ENCODE measurements around the gene PTPN20. TPM values are rescaled to one million over a fixed set of nuclear protein-coding genes. Genes with fewer than 3 reads are reported as not detected.

PTPN20 gene
- total and polyA plus RNA-seq, 2 of the 4 experiments (the other 2 are of a cell fraction), result 0.14 TPM; not detected in 1

DNA sequence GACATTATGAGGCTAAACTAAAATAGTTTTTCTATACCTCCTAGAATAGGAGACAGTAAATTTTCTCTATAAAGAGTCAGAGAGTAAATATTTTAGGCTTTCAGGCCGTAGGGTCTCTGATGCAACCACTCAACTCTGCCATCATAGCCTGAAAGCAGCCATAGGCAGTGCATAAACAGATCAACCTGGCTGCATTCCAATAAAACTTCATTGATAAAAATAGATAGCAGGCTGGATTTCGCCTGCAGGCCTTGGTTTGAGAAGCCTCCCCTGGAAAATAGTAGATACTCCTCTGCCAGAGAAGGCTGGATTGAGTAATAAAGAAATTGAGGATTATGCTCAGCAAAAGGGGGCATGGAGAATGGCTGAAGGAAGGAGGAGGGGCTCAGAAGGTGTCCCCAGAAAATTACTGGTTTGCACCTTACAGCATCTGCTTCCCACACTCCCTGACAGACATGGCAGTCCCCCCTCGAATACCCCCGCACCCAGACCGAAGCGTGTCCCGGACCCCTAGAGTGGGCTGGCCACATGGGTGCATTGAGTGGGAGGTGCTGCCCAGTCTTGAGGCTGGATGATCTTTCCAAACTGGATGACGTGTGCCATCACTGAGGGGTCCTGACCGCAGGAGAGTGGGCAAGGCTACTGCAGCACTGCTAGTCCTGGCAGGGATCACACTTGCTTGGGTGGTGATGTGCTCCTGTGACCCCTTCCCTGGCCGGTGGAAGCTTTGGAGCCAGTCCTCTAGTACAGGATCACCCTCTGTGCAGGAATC, 126.6 kb downstream of the PTPN20 start:
- Histone ChIP-seq H3K79me1 (ENCODE audit: low read depth in 1 of 2, low read length in 2 of 2) (no peaks in the 10 kb centered on the region), H3K56ac (ENCODE audit: extremely low read depth, insufficient read depth, low read length) (no peak overlapping the region), H2BK20ac (ENCODE audit: low read depth, low read length) (no peak overlapping the region), H3K36me3 (ENCODE audit: control insufficient read depth, insufficient read depth, low read length) (no peaks in the 10 kb centered on the region), H3K4ac (ENCODE audit: low read depth, low read length) (no peak overlapping the region), H3K4me1 (ENCODE audit: control insufficient read depth, insufficient read depth, low read length) (no peaks in the 10 kb centered on the region), H2BK15ac (ENCODE audit: low read depth, low read length) (no peak overlapping the region), H4K91ac (ENCODE audit: insufficient read depth, low read depth, low read length) (no peak overlapping the region), H3K14ac (replicated peaks; ENCODE audit: low read depth, low read length) (no peak overlapping the region), H2BK120ac (ENCODE audit: low read depth, low read length) (no peak overlapping the region), H3K27me3 (ENCODE audit: control insufficient read depth, insufficient read depth, low read length) (peaks cover 31% of the 10 kb centered on the region), H3K4me2 (ENCODE audit: low read depth, low read length) (no peak overlapping the region), H3K23ac (ENCODE audit: low read depth, low read length) (no peak overlapping the region), H3K18ac (ENCODE audit: low read depth, low read length) (no peak overlapping the region), H2AFZ (replicated peaks; ENCODE audit: low read length, poor library complexity) (no peak overlapping the region), H3K9me3 (ENCODE audit: control insufficient read depth, insufficient read depth, low read length) (no peaks in the 10 kb centered on the region), H4K20me1 (ENCODE audit: insufficient read depth, low read length) (no peaks in the 10 kb centered on the region), H2BK5ac (ENCODE audit: low read depth, low read length, poor library complexity, severe bottlenecking) (no peak overlapping the region), H3K4me3 (ENCODE audit: insufficient read depth, low read depth, low read length) (no peak overlapping the region), H4K5ac (ENCODE audit: low read depth, low read length) (no peak overlapping the region), H2AK9ac (replicated peaks; ENCODE audit: low read depth, low read length, poor library complexity) (no peak overlapping the region), H3K27ac (ENCODE audit: insufficient read depth, low read length) (no peak overlapping the region), H3K9ac (ENCODE audit: low read depth, low read length) (no peak overlapping the region), H3K9me1 (ENCODE audit: insufficient read depth, low read length) (no peaks in the 10 kb centered on the region), H2AK5ac (ENCODE audit: low read depth, low read length) (no peak overlapping the region), H4K8ac (ENCODE audit: low read depth in 2 of 2, low read length in 2 of 2) (no peak overlapping the region)
- in situ Hi-C loops (cut with MboI; ENCODE audit: low sequenced_read_pairs) (no loop called here), intact Hi-C loops (cut with micrococcal nuclease) (no loop called here), dilution Hi-C loops (cut with HindIII; ENCODE audit: low sequenced_read_pairs, unreplicated experiment) (no loop called here)
- TF ChIP-seq, protein P1, sequence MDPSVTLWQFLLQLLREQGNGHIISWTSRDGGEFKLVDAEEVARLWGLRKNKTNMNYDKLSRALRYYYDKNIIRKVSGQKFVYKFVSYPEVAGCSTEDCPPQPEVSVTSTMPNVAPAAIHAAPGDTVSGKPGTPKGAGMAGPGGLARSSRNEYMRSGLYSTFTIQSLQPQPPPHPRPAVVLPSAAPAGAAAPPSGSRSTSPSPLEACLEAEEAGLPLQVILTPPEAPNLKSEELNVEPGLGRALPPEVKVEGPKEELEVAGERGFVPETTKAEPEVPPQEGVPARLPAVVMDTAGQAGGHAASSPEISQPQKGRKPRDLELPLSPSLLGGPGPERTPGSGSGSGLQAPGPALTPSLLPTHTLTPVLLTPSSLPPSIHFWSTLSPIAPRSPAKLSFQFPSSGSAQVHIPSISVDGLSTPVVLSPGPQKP (IDR thresholded peaks at IDR 0.05; ENCODE audit: borderline replicate concordance, low read depth, low read length), result no peak
- TF ChIP-seq MAFK (IDR thresholded peaks at IDR 0.05; ENCODE audit: low read depth, low read length) (no peak), CEBPB (IDR thresholded peaks at IDR 0.05; ENCODE audit: low read depth, low read length) (no peak), FOS (IDR thresholded peaks at IDR 0.05; ENCODE audit: low read depth, low read length) (no peak), MXI1 (IDR thresholded peaks at IDR 0.05; ENCODE audit: borderline replicate concordance, low read depth, low read length) (no peak), BHLHE40 (IDR thresholded peaks at IDR 0.05; ENCODE audit: low read depth, low read length) (no peak), POLR2A (IDR thresholded peaks at IDR 0.05; ENCODE audit: low read depth, low read length) (no peak), MAZ (IDR thresholded peaks at IDR 0.05; ENCODE audit: borderline replicate concordance, low read depth, low read length) (no peak), RCOR1 (IDR thresholded peaks at IDR 0.05; ENCODE audit: insufficient replicate concordance, low read length) (no peak), USF2 (IDR thresholded peaks at IDR 0.05; ENCODE audit: low read depth, low read length) (no peak), SMC3 (IDR thresholded peaks at IDR 0.05; ENCODE audit: low read depth, low read length) (no peak), RAD21 (IDR thresholded peaks at IDR 0.05; ENCODE audit: low read length) (no peak), CHD1 (IDR thresholded peaks at IDR 0.05; ENCODE audit: low read depth, low read length) (no peak), NFE2L2 (IDR thresholded peaks at IDR 0.05; ENCODE audit: low read depth, low read length) (no peak), RFX5 (IDR thresholded peaks at IDR 0.05; ENCODE audit: low read depth, low read length) (no peak), CTCF (conservative IDR thresholded peaks at IDR 0.05; ENCODE audit: low read depth, low read length) (no peak)
- BruUV-seq (replicated peaks), result no TSS peak
- 89% methylated on average over 6 of the region's 10 CpGs; no CpG with 5 or more reads in 1 of the 2 experiments for WGBS, 2 experiments (ENCODE audit: extremely low coverage in 2 of 2, insufficient read length in 1 of 2)
- DNase-seq, result no peak
- ChIA-PET POLR2A (ENCODE audit: unreplicated experiment) (no interaction called here), CTCF (interaction anchor here (0.7 kb wide), 1 partner anchor 10 kb away, joined by 4 read pairs; no protein-coding TSS in a partner anchor)
- no peak for ATAC-seq (ENCODE audit: low read depth)

All from IMR-90 (cell line).